Measurements from ENCODE around the gene FLYWCH2. TPM values are rescaled to one million over a fixed set of nuclear protein-coding genes. Genes with fewer than 3 reads are reported as not detected.

FLYWCH2 gene
- total and polyA plus RNA-seq, 9 of the 15 experiments (the other 6 are each of a cell fraction or from before 2014, with no cell fraction given): 0.70 to 55.5 (median 7.6) TPM

DNA sequence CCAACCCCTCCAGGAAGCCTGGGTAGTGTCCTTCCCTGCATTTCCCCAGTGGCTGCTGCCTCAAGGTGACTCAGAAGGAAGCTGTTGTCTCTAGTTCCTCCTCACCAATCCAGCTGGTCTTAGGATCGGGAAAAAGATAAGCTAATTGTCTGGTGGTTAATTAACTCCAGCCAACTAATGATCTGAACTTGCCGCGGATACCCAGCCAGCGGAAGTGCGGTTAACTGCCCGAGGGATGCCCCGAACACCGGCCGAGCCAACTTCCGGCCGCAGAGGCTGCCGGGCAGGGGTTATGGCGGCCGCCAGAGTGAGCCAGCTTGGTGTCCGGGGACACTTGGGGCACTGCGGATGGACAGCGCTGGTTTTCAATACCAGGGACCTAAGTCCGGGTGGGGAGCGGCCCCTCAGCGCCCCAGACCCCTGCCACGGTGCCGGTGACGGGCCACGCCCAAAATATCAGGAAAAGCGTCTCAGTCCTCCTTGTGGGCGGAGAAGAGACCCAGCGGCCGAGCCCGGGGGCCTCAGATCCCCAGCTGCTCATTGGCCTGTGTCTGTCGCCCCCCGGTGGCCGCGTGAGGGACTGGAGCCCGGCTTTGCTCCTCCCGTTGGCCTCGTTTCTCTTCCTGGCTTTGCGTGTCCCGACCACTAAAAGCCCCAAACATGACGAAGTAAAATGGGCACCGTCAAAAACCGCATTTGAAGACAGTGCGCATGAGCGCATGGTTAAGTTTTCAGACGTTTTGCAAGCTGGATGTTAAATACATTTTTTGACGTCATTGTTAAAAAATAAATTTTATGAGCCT, 14.8 kb upstream of the FLYWCH2 start (continued):
- peak; percentile 93 for TF ChIP-seq ZNF76 (CRISPR knock-in tag; IDR thresholded peaks at IDR 0.05; ENCODE audit: borderline replicate concordance)
- TF ChIP-seq TEAD4 (IDR thresholded peaks at IDR 0.05; ENCODE audit: low read length): 0 out of 2 replicates have a peak, but pooled peaks have one; percentile 7
- TF ChIP-seq TEAD4 (CRISPR knock-in tag; IDR thresholded peaks at IDR 0.05; ENCODE audit: borderline replicate concordance): no peak
- no peak for TF ChIP-seq HNRNPH1 (optimal IDR thresholded peaks at IDR 0.05; ENCODE audit: low read depth, low read length)
- peak; percentile 86 for TF ChIP-seq NFRKB (IDR thresholded peaks at IDR 0.05; ENCODE audit: low read depth)
- peak; percentile 23; the same call in 1 of the 2 replicates for TF ChIP-seq GATAD2B (IDR thresholded peaks at IDR 0.05; ENCODE audit: borderline replicate concordance)
- TF ChIP-seq, protein P1, sequence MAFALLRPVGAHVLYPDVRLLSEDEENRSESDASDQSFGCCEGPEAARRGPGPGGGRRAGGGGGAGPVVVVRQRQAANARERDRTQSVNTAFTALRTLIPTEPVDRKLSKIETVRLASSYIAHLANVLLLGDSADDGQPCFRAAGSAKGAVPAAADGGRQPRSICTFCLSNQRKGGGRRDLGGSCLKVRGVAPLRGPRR (CRISPR knock-in tag; IDR thresholded peaks at IDR 0.05): peak; percentile 82; the same call in 1 of the 2 replicates
- TF ChIP-seq, protein P2, sequence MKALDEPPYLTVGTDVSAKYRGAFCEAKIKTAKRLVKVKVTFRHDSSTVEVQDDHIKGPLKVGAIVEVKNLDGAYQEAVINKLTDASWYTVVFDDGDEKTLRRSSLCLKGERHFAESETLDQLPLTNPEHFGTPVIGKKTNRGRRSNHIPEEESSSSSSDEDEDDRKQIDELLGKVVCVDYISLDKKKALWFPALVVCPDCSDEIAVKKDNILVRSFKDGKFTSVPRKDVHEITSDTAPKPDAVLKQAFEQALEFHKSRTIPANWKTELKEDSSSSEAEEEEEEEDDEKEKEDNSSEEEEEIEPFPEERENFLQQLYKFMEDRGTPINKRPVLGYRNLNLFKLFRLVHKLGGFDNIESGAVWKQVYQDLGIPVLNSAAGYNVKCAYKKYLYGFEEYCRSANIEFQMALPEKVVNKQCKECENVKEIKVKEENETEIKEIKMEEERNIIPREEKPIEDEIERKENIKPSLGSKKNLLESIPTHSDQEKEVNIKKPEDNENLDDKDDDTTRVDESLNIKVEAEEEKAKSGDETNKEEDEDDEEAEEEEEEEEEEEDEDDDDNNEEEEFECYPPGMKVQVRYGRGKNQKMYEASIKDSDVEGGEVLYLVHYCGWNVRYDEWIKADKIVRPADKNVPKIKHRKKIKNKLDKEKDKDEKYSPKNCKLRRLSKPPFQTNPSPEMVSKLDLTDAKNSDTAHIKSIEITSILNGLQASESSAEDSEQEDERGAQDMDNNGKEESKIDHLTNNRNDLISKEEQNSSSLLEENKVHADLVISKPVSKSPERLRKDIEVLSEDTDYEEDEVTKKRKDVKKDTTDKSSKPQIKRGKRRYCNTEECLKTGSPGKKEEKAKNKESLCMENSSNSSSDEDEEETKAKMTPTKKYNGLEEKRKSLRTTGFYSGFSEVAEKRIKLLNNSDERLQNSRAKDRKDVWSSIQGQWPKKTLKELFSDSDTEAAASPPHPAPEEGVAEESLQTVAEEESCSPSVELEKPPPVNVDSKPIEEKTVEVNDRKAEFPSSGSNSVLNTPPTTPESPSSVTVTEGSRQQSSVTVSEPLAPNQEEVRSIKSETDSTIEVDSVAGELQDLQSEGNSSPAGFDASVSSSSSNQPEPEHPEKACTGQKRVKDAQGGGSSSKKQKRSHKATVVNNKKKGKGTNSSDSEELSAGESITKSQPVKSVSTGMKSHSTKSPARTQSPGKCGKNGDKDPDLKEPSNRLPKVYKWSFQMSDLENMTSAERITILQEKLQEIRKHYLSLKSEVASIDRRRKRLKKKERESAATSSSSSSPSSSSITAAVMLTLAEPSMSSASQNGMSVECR (CRISPR knock-in tag; IDR thresholded peaks at IDR 0.05): peak; percentile 86
- TF ChIP-seq CBX3 (IDR thresholded peaks at IDR 0.05; ENCODE audit: borderline replicate concordance in 1 of 2, low read length in 2 of 2): no peak; a peak in 1 of 3 replicates
- TF ChIP-seq PTBP1 (IDR thresholded peaks at IDR 0.05; ENCODE audit: low read depth, low read length): 0 out of 2 replicates have a peak, but pooled peaks have one; percentile 24
- TF ChIP-seq TCFL5 (CRISPR knock-in tag; conservative IDR thresholded peaks at IDR 0.05): 0 out of 2 replicates have a peak, but pooled peaks have one; percentile 52
- no peak for TF ChIP-seq ATF1 (CRISPR knock-in tag; IDR thresholded peaks at IDR 0.05)
- TF ChIP-seq ATF1 (tag; IDR thresholded peaks at IDR 0.05): peak; percentile 84
- peak; percentile 82 for TF ChIP-seq ARID2 (IDR thresholded peaks at IDR 0.05)
- peak; percentile 66; the same call in 1 of the 2 replicates for TF ChIP-seq ZNF324 (CRISPR knock-in tag; IDR thresholded peaks at IDR 0.05)
- no peak for TF ChIP-seq ZNF77 (CRISPR knock-in tag; IDR thresholded peaks at IDR 0.05)
- TF ChIP-seq, protein P3, sequence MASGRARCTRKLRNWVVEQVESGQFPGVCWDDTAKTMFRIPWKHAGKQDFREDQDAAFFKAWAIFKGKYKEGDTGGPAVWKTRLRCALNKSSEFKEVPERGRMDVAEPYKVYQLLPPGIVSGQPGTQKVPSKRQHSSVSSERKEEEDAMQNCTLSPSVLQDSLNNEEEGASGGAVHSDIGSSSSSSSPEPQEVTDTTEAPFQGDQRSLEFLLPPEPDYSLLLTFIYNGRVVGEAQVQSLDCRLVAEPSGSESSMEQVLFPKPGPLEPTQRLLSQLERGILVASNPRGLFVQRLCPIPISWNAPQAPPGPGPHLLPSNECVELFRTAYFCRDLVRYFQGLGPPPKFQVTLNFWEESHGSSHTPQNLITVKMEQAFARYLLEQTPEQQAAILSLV (tag; IDR thresholded peaks at IDR 0.05): no peak
- TF ChIP-seq, protein P4, sequence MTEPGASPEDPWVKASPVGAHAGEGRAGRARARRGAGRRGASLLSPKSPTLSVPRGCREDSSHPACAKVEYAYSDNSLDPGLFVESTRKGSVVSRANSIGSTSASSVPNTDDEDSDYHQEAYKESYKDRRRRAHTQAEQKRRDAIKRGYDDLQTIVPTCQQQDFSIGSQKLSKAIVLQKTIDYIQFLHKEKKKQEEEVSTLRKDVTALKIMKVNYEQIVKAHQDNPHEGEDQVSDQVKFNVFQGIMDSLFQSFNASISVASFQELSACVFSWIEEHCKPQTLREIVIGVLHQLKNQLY (CRISPR knock-in tag; conservative IDR thresholded peaks at IDR 0.05): 0 out of 4 replicates have a peak, but pooled peaks of 1 of the 2 experiments have one; percentile 24
- TF ChIP-seq ARID1B (IDR thresholded peaks at IDR 0.05): peak; percentile 43; the same call in 1 of the 2 replicates
- TF ChIP-seq ZNF143 (CRISPR knock-in tag; IDR thresholded peaks at IDR 0.05): peak; percentile 83
- peak; percentile 95; the same call in 1 of the 2 replicates for TF ChIP-seq KAT7 (CRISPR knock-in tag; IDR thresholded peaks at IDR 0.05; ENCODE audit: borderline replicate concordance)
